ENCODE results near the gene SPESP1.

- TF ChIP-seq POLR2A (IDR thresholded peaks at IDR 0.05; ENCODE audit: low read length) (peak; percentile 71), GATA1 (IDR thresholded peaks at IDR 0.05; ENCODE audit: low read depth, low read length) (peak; percentile 88)
These were observed 61.4 kb downstream of the SPESP1 start for GRCh38 chr15:68991723-68992122.
